ENCODE data around the gene NFIA. TPM values are rescaled to one million over a fixed set of nuclear protein-coding genes. Genes with fewer than 3 reads are reported as not detected.
A peak's percentile ranks its signal among the peaks of the same experiment; 100 is the strongest.

Gene NFIA
- polyA plus RNA-seq, 1 donor (not counting 4 experiments of a cell fraction or from before 2014, with no cell fraction given), result 14.7 TPM

GRCh38 chr1:61388566-61388965, 306.2 kb downstream of the NFIA start:
- no peaks in the 10 kb centered on the region for H4K20me1 ChIP-seq (ENCODE audit: control insufficient read depth, extremely low read depth, insufficient read depth, low read length)
- no peak overlapping the region for H3K9ac ChIP-seq (ENCODE audit: control insufficient read depth, extremely low read depth, insufficient read depth, low read length)
- dilution Hi-C loops (cut with MboI; ENCODE audit: extremely low pct_ligation_motif_present, low sequenced_read_pairs), result no loop called here
- H3K36me3 ChIP-seq (ENCODE audit: control insufficient read depth in 2 of 2, extremely low read depth in 1 of 2, insufficient read depth in 2 of 2, low read length in 2 of 2), result peaks cover 1 to 7% of the 10 kb centered on the region in 2 experiments
- H3K79me2 ChIP-seq (ENCODE audit: control insufficient read depth, insufficient read depth, low read length), result no peaks in the 10 kb centered on the region
- H2AFZ ChIP-seq (ENCODE audit: control insufficient read depth, low read length), result no peak overlapping the region
- no peaks in the 10 kb centered on the region for H3K27me3 ChIP-seq (ENCODE audit: control insufficient read depth, extremely low read depth, insufficient read depth, low read length)
- no peak overlapping the region for H3K27ac ChIP-seq (ENCODE audit: control insufficient read depth, insufficient read depth, low read length)
- H3K9me1 ChIP-seq (ENCODE audit: control insufficient read depth, extremely low read depth, insufficient read depth, low read length), result no peaks in the 10 kb centered on the region
- no peak overlapping the region for H3K4me2 ChIP-seq (ENCODE audit: control insufficient read depth, extremely low read depth, insufficient read depth, low read depth, low read length)
- H3K9me3 ChIP-seq (ENCODE audit: control insufficient read depth, low read depth, low read length), result no peaks in the 10 kb centered on the region
- DNase-seq (ENCODE audit: low read depth, low spot score), result no peak
- TF ChIP-seq EZH2 (IDR thresholded peaks at IDR 0.05; ENCODE audit: low read length), result no peak
- TF ChIP-seq, protein P1, sequence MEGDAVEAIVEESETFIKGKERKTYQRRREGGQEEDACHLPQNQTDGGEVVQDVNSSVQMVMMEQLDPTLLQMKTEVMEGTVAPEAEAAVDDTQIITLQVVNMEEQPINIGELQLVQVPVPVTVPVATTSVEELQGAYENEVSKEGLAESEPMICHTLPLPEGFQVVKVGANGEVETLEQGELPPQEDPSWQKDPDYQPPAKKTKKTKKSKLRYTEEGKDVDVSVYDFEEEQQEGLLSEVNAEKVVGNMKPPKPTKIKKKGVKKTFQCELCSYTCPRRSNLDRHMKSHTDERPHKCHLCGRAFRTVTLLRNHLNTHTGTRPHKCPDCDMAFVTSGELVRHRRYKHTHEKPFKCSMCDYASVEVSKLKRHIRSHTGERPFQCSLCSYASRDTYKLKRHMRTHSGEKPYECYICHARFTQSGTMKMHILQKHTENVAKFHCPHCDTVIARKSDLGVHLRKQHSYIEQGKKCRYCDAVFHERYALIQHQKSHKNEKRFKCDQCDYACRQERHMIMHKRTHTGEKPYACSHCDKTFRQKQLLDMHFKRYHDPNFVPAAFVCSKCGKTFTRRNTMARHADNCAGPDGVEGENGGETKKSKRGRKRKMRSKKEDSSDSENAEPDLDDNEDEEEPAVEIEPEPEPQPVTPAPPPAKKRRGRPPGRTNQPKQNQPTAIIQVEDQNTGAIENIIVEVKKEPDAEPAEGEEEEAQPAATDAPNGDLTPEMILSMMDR (optimal IDR thresholded peaks at IDR 0.05 in 1 of 3, IDR thresholded peaks at IDR 0.05 in 1 of 3, conservative IDR thresholded peaks at IDR 0.05 in 1 of 3; ENCODE audit: extremely low read depth in 1 of 3, insufficient read depth in 2 of 3, low read length in 3 of 3), result no peak
- no peaks in the 10 kb centered on the region for H3K4me1 ChIP-seq (ENCODE audit: control insufficient read depth, extremely low read depth, insufficient read depth, low read length)
- FAIRE-seq, result peak; percentile 67
- no peak overlapping the region for H3K4me3 ChIP-seq (ENCODE audit: control insufficient read depth in 2 of 3, extremely low read depth in 1 of 3, insufficient read depth in 2 of 3, low read depth in 1 of 3, low read length in 3 of 3)

DNA sequence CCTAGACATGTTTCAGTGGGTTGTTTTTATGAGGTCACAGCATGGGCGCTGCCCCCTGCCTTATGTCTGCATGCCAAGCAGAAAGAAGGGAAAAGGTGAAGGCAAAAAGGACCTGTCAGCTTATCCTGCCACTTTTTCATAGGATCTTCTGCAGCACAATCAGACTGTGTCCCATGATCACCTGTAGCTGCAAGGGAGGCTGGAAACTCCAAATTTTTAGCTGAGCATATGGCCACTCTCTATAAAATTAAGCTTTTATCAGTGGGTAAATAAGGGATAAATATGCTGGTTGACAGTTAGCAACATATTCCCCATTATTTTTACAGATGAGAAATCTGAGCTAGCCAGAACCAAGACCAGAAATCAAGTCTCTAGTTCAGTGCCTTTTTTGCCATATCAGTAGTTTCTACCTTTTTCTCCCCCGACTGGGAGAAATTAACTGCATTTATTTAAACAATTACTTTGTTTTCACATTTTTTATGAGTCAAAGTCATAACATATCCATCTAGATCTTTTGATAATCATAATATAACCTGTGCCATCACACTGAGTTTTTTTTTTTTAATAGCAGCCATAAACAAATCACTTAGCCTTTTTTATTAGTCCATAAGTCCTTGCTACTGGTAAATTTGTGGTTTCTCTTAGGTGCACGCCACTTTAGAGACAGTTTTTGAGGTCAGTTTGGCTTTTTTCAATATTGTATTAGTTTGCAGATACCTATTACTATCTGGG, 307.0 kb downstream of the NFIA start:
- no peaks in the 10 kb centered on the region for H3K9me1 ChIP-seq (ENCODE audit: control insufficient read depth, extremely low read depth, insufficient read depth, low read length)
- H3K79me2 ChIP-seq (ENCODE audit: control insufficient read depth, insufficient read depth, low read length), result no peaks in the 10 kb centered on the region
- TF ChIP-seq EZH2 (IDR thresholded peaks at IDR 0.05; ENCODE audit: low read length), result no peak
- TF ChIP-seq, protein P1 (optimal IDR thresholded peaks at IDR 0.05 in 1 of 3, IDR thresholded peaks at IDR 0.05 in 1 of 3, conservative IDR thresholded peaks at IDR 0.05 in 1 of 3; ENCODE audit: extremely low read depth in 1 of 3, insufficient read depth in 2 of 3, low read length in 3 of 3), result no peak
- H3K27ac ChIP-seq (ENCODE audit: control insufficient read depth, insufficient read depth, low read length), result no peak overlapping the region
- FAIRE-seq (no peak), DNase-seq (ENCODE audit: low read depth, low spot score) (no peak)
- no peak overlapping the region for H2AFZ ChIP-seq (ENCODE audit: control insufficient read depth, low read length)
- H3K4me1 ChIP-seq (ENCODE audit: control insufficient read depth, extremely low read depth, insufficient read depth, low read length), result no peaks in the 10 kb centered on the region
- no peaks in the 10 kb centered on the region for H4K20me1 ChIP-seq (ENCODE audit: control insufficient read depth, extremely low read depth, insufficient read depth, low read length)
- peaks cover 1 to 7% of the 10 kb centered on the region in 2 experiments for H3K36me3 ChIP-seq (ENCODE audit: control insufficient read depth in 2 of 2, extremely low read depth in 1 of 2, insufficient read depth in 2 of 2, low read length in 2 of 2)
- no peak overlapping the region for H3K4me2 ChIP-seq (ENCODE audit: control insufficient read depth, extremely low read depth, insufficient read depth, low read depth, low read length)
- no peak overlapping the region for H3K9ac ChIP-seq (ENCODE audit: control insufficient read depth, extremely low read depth, insufficient read depth, low read length)
- dilution Hi-C loops (cut with MboI; ENCODE audit: extremely low pct_ligation_motif_present, low sequenced_read_pairs), result no loop called here
- no peaks in the 10 kb centered on the region for H3K9me3 ChIP-seq (ENCODE audit: control insufficient read depth, low read depth, low read length)
- no peak overlapping the region for H3K4me3 ChIP-seq (ENCODE audit: control insufficient read depth in 2 of 3, extremely low read depth in 1 of 3, insufficient read depth in 2 of 3, low read depth in 1 of 3, low read length in 3 of 3)
- no peaks in the 10 kb centered on the region for H3K27me3 ChIP-seq (ENCODE audit: control insufficient read depth, extremely low read depth, insufficient read depth, low read length)
